Measurements from ENCODE around the gene VDR. TPM values are rescaled to one million over a fixed set of nuclear protein-coding genes. Genes with fewer than 3 reads are reported as not detected.

The VDR gene
- total RNA-seq, 1 experiment from 2014 or later = 9.5 TPM

- Histone ChIP-seq H3K9me2 (ENCODE audit: insufficient read depth) (no peaks in the 10 kb centered on the region), H3K4me3 (replicated peaks in 1 of 2; ENCODE audit: low read depth in 1 of 2, low read length in 2 of 2) (no peak overlapping the region), H3K36me3 (ENCODE audit: control insufficient read depth in 1 of 2, insufficient read depth in 2 of 2, low read length in 2 of 2) (no peaks in the 10 kb centered on the region), H3K79me2 (ENCODE audit: insufficient read depth, low read length) (peaks cover 6% of the 10 kb centered on the region; the same call in 1 of the 2 replicates), H3K9me3 (ENCODE audit: control insufficient read depth in 1 of 2, insufficient read depth in 1 of 2, low read depth in 1 of 2, low read length in 2 of 2) (no peaks in the 10 kb centered on the region), H3K9ac (ENCODE audit: low read length) (no peak overlapping the region), H3K4me2 (ENCODE audit: low read length) (no peak overlapping the region), H2AFZ (ENCODE audit: low read depth, low read length, poor library complexity, severe bottlenecking) (no peak overlapping the region), H3K4me1 (ENCODE audit: control insufficient read depth in 1 of 2, insufficient read depth in 2 of 2, low read length in 2 of 2) (peaks cover 43 to 60% of the 10 kb centered on the region in 2 experiments), H3K27me3 (ENCODE audit: insufficient read depth, low read length) (no peaks in the 10 kb centered on the region), H3K27ac (ENCODE audit: low read depth, low read length) (no peak overlapping the region), H4K20me1 (ENCODE audit: insufficient read depth) (no peaks in the 10 kb centered on the region)
- no peak for ATAC-seq
- no TSS peak for BruUV-seq (replicated peaks)
- ChIA-PET CTCF (interaction anchor here (1.4 kb wide), 1 partner anchor 14 kb away, joined by 3 read pairs; no protein-coding TSS in a partner anchor), POLR2A (no interaction called here), RAD21 (ENCODE audit: low non-redundant PET in 1 of 2, low total read pairs in 2 of 2, uncharacterized antibody in 2 of 2, unreplicated experiment in 2 of 2) (no interaction called here)
- DNase-seq (ENCODE audit: low read depth, low spot score) = no peak
- TF ChIP-seq ZFX (IDR thresholded peaks at IDR 0.05) = no peak
- TF ChIP-seq RAD21 (IDR thresholded peaks at IDR 0.05; ENCODE audit: low read depth) = no peak
- intact Hi-C loops (cut with micrococcal nuclease) = no loop called here
Observed at GRCh38 chr12:47824635-47825034, 80.2 kb downstream of the VDR start.

GRCh38 chr12:47824198-47824597 lies 80.6 kb downstream of the VDR start:
- CTCF ChIA-PET = no interaction called here
- Histone ChIP-seq H3K4me3 (replicated peaks in 1 of 2; ENCODE audit: low read depth in 1 of 2, low read length in 2 of 2) (no peak overlapping the region), H3K79me2 (ENCODE audit: insufficient read depth, low read length) (peaks cover 6% of the 10 kb centered on the region; the same call in 1 of the 2 replicates)
- no peak for TF ChIP-seq MAX (IDR thresholded peaks at IDR 0.05)
- TF ChIP-seq TCF7L2 (IDR thresholded peaks at IDR 0.05; ENCODE audit: borderline replicate concordance, extremely low read depth, insufficient read depth, insufficient read length) = no peak
- TF ChIP-seq EZH2phosphoT487 (IDR thresholded peaks at IDR 0.05; ENCODE audit: borderline replicate concordance) = no peak
- no peak for TF ChIP-seq SRF (IDR thresholded peaks at IDR 0.05; ENCODE audit: low read depth)
- no peak for TF ChIP-seq RAD21 (IDR thresholded peaks at IDR 0.05; ENCODE audit: low read depth)
- TF ChIP-seq SIN3A (IDR thresholded peaks at IDR 0.05; ENCODE audit: low read depth) = no peak
- TF ChIP-seq ELF1 (IDR thresholded peaks at IDR 0.05; ENCODE audit: borderline replicate concordance, low read depth) = no peak
- TF ChIP-seq ZNF274 (IDR thresholded peaks at IDR 0.05; ENCODE audit: low read depth, low read length) = no peak
- no peak for TF ChIP-seq JUND (IDR thresholded peaks at IDR 0.05)
- TF ChIP-seq POLR2A (IDR thresholded peaks at IDR 0.05; ENCODE audit: borderline replicate concordance, extremely low read depth, insufficient read depth, insufficient read length) = no peak
- no peak for TF ChIP-seq POLR2AphosphoS5 (IDR thresholded peaks at IDR 0.05; ENCODE audit: low read depth, low read length)
- TF ChIP-seq REST (IDR thresholded peaks at IDR 0.05; ENCODE audit: low read depth) = no peak
- TF ChIP-seq EZH2 (IDR thresholded peaks at IDR 0.05) = no peak
- no peak for TF ChIP-seq ATF3 (IDR thresholded peaks at IDR 0.05)
- TF ChIP-seq CBX3 (IDR thresholded peaks at IDR 0.05; ENCODE audit: low read depth) = no peak
- no peak for TF ChIP-seq ZBTB33 (IDR thresholded peaks at IDR 0.05; ENCODE audit: extremely low read depth, insufficient replicate concordance, low read length)

More at GRCh38 chr12:47824198-47824597, 80.6 kb downstream of the VDR start:
- Histone ChIP-seq H3K36me3 (ENCODE audit: control insufficient read depth in 1 of 2, insufficient read depth in 2 of 2, low read length in 2 of 2) (no peaks in the 10 kb centered on the region), H3K9me2 (ENCODE audit: insufficient read depth) (no peaks in the 10 kb centered on the region), H3K4me1 (ENCODE audit: control insufficient read depth in 1 of 2, insufficient read depth in 2 of 2, low read length in 2 of 2) (peaks cover 38 to 56% of the 10 kb centered on the region in 2 experiments), H2AFZ (ENCODE audit: low read depth, low read length, poor library complexity, severe bottlenecking) (no peak overlapping the region), H3K9ac (ENCODE audit: low read length) (no peak overlapping the region), H3K27me3 (ENCODE audit: insufficient read depth, low read length) (no peaks in the 10 kb centered on the region), H3K27ac (ENCODE audit: low read depth, low read length) (no peak overlapping the region), H3K4me2 (ENCODE audit: low read length) (no peak overlapping the region), H4K20me1 (ENCODE audit: insufficient read depth) (no peaks in the 10 kb centered on the region), H3K9me3 (ENCODE audit: control insufficient read depth in 1 of 2, insufficient read depth in 1 of 2, low read depth in 1 of 2, low read length in 2 of 2) (no peaks in the 10 kb centered on the region)
- DNase-seq (ENCODE audit: low read depth, low spot score) (no peak), ATAC-seq (no peak)
- POLR2A ChIA-PET = no interaction called here
- RAD21 ChIA-PET (ENCODE audit: low non-redundant PET in 1 of 2, low total read pairs in 2 of 2, uncharacterized antibody in 2 of 2, unreplicated experiment in 2 of 2) = no interaction called here
- intact Hi-C loops (cut with micrococcal nuclease) = no loop called here
- no TSS peak for BruUV-seq (replicated peaks)

All from HCT116 (cell line).